WTC11 (cell line): ENCODE results near the gene MEIS2. TPM values are rescaled to one million over a fixed set of nuclear protein-coding genes. Genes with fewer than 3 reads are reported as not detected.

Source experiments
- ATAC-seq: fragments of 200-7000 bp; cut with Tn5 transposase; 2 replicates; pipeline ENCODE4 v1.10.0; 2021; ENCODE audit warnings: mild to moderate bottlenecking, moderate library complexity
- CTCF ChIA-PET: fragments of 300-600 bp; sonication (Branson Sonifier 250); formaldehyde crosslinking; loops from one replicate; lab custom pipeline; 2021; ENCODE audit warnings: antibody characterized with exemption; lab: Charles Lee
- POLR2A ChIA-PET: fragments of 350-600 bp; sonication (Branson Sonifier 250); formaldehyde crosslinking; loops from one replicate; lab custom pipeline; 2021; ENCODE audit warnings: antibody characterized with exemption; lab: Charles Lee
- DNase-seq: peaks from one replicate; pipeline ENCODE4 v3.0.0; 2021; ENCODE audit warnings: low spot score
- H3K27ac Mint-ChIP-seq: 2 replicates; pipeline ENCODE4 v1.8.0; 2021; ENCODE audit warnings: mixed read lengths
- H3K27me3 Mint-ChIP-seq: 2 replicates; pipeline ENCODE4 v1.8.0; 2021; ENCODE audit warnings: low read depth, mild to moderate bottlenecking, moderate library complexity, mixed read lengths
- H3K36me3 Mint-ChIP-seq: 2 replicates; pipeline ENCODE4 v1.8.0; 2021; ENCODE audit warnings: mixed read lengths
- H3K4me1 Mint-ChIP-seq: 2 replicates; pipeline ENCODE4 v1.8.0; 2022; ENCODE audit warnings: mixed read lengths
- H3K4me3 Mint-ChIP-seq: 2 replicates; pipeline ENCODE4 v1.8.0; 2021; ENCODE audit warnings: mild to moderate bottlenecking, moderate library complexity, mixed read lengths
- H3K9me3 Mint-ChIP-seq: 2 replicates; pipeline ENCODE4 v1.8.0; 2021; ENCODE audit warnings: mixed read lengths
- ATF1 ChIP-seq: sonication (generic); formaldehyde crosslinking; IDR thresholded peaks from 2 replicates; pipeline ENCODE4 v1.8.1; 2023; ENCODE audit warnings: mild to moderate bottlenecking, moderate library complexity, missing genetic modification reagents
- CBFB ChIP-seq: sonication (generic); formaldehyde crosslinking; IDR thresholded peaks from 2 replicates; pipeline ENCODE4 v1.8.1; 2022; ENCODE audit warnings: mild to moderate bottlenecking, low read depth, missing genetic modification reagents
- CREB1 ChIP-seq: sonication (generic); formaldehyde crosslinking; IDR thresholded peaks from 2 replicates; pipeline ENCODE4 v1.8.0; 2023; ENCODE audit warnings: mild to moderate bottlenecking, missing genetic modification reagents
- KAT7 ChIP-seq: sonication (generic); formaldehyde crosslinking; IDR thresholded peaks from 2 replicates; pipeline ENCODE4 v1.8.1; 2023; ENCODE audit warnings: missing genetic modification reagents, mild to moderate bottlenecking, borderline replicate concordance
- MYBL2 ChIP-seq: sonication (generic); formaldehyde crosslinking; IDR thresholded peaks from 2 replicates; pipeline ENCODE4 v1.8.1; 2023; ENCODE audit warnings: mild to moderate bottlenecking, moderate library complexity, missing genetic modification reagents
- NFE2L1 ChIP-seq: sonication (generic); formaldehyde crosslinking; IDR thresholded peaks from 2 replicates; pipeline ENCODE4 v1.8.1; 2023; ENCODE audit warnings: missing genetic modification reagents
- NR3C1 ChIP-seq: sonication (generic); formaldehyde crosslinking; conservative IDR thresholded peaks from 2 replicates; pipeline ENCODE4 v1.8.1; 2023; ENCODE audit warnings: low read depth, mild to moderate bottlenecking, missing genetic modification reagents
- RELA ChIP-seq: sonication (generic); formaldehyde crosslinking; IDR thresholded peaks from 2 replicates; pipeline ENCODE4 v1.8.1; 2022; ENCODE audit warnings: missing genetic modification reagents, mild to moderate bottlenecking, borderline replicate concordance
- TCF7 ChIP-seq: sonication (generic); formaldehyde crosslinking; IDR thresholded peaks from 2 replicates; pipeline ENCODE4 v1.8.0; 2022; ENCODE audit warnings: mild to moderate bottlenecking, low read depth, missing genetic modification reagents, moderate library complexity
- ZNF138 ChIP-seq: sonication (generic); formaldehyde crosslinking; conservative IDR thresholded peaks from 2 replicates; pipeline ENCODE4 v1.8.1; 2022; ENCODE audit warnings: mild to moderate bottlenecking, moderate library complexity, missing genetic modification reagents
- ZNF219 ChIP-seq: sonication (generic); formaldehyde crosslinking; IDR thresholded peaks from 2 replicates; pipeline ENCODE4 v1.8.0; 2023; ENCODE audit warnings: missing genetic modification reagents, mild to moderate bottlenecking, borderline replicate concordance
- ZNF396 ChIP-seq: fragments of 250-450 bp; sonication (Bioruptor Pico); IDR thresholded peaks from 2 replicates; pipeline ENCODE4 v1.8.0; 2021; ENCODE audit warnings: mild to moderate bottlenecking, moderate library complexity, borderline replicate concordance
- ZNF416 ChIP-seq: fragments of 250-450 bp; sonication (Bioruptor Pico); IDR thresholded peaks from 2 replicates; pipeline ENCODE4 v1.9.0; 2021; ENCODE audit warnings: mild to moderate bottlenecking, inconsistent platforms
- total RNA-seq: library from RNA; stranded (reverse); gene quantifications from 3 replicates; pipeline ENCODE4 v1.2.3, GENCODE V29; 2021
- TF ChIP-seq, protein P1 (sequence below): sonication (generic); formaldehyde crosslinking; IDR thresholded peaks from 2 replicates; pipeline ENCODE4 v1.8.1; 2022; ENCODE audit warnings: mild to moderate bottlenecking, missing genetic modification reagents, moderate library complexity, borderline replicate concordance
- TF ChIP-seq, protein P2 (sequence below): sonication (generic); formaldehyde crosslinking; IDR thresholded peaks from 2 replicates; pipeline ENCODE4 v1.8.1; 2023; ENCODE audit warnings: mild to moderate bottlenecking, missing genetic modification reagents
- TF ChIP-seq, protein P3 (sequence below): sonication (generic); formaldehyde crosslinking; IDR thresholded peaks from 2 replicates; pipeline ENCODE4 v1.8.0; 2022; ENCODE audit warnings: mild to moderate bottlenecking, missing genetic modification reagents
- TF ChIP-seq, protein P4 (sequence below): sonication (generic); formaldehyde crosslinking; conservative IDR thresholded peaks from 2 replicates; pipeline ENCODE4 v1.8.1; 2023; ENCODE audit warnings: mild to moderate bottlenecking, low read depth, missing genetic modification reagents, moderate library complexity
- TF ChIP-seq, protein P5 (sequence below): sonication (generic); formaldehyde crosslinking; IDR thresholded peaks from 2 replicates; pipeline ENCODE4 v1.8.1; 2022; ENCODE audit warnings: missing genetic modification reagents, borderline replicate concordance

MEIS2 gene
- total RNA-seq, 1 experiment from 2014 or later: 0.57 TPM

DNA sequence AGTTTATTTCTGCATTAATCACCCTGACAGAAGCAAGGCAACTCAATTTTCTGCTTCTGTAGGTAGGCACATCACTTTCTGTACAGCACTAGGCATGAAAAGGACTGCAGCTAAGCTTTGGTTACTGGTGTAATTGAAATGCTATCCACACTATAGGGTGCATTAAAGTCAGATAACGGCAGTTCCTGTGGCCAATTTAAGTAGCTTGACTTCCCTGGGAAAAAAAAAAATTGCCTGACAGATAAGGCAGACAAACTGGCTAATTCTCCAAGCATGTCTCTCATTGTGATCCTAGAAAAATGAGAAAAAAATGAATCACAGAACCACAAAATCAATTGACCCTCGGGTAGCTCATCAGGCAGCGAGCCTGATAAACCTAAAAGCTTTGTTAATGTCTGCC, 151.4 kb downstream of the MEIS2 start:
- no peaks in the 10 kb centered on the region for H3K36me3 Mint-ChIP-seq
- H3K27ac Mint-ChIP-seq: no peak overlapping the region
- no peak for DNase-seq
- TF ChIP-seq, protein P1, sequence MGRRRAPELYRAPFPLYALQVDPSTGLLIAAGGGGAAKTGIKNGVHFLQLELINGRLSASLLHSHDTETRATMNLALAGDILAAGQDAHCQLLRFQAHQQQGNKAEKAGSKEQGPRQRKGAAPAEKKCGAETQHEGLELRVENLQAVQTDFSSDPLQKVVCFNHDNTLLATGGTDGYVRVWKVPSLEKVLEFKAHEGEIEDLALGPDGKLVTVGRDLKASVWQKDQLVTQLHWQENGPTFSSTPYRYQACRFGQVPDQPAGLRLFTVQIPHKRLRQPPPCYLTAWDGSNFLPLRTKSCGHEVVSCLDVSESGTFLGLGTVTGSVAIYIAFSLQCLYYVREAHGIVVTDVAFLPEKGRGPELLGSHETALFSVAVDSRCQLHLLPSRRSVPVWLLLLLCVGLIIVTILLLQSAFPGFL (CRISPR knock-in tag): no peak
- TF ChIP-seq KAT7 (CRISPR knock-in tag) (no peak), CREB1 (no peak), ZNF138 (CRISPR knock-in tag) (no peak), NFE2L1 (CRISPR knock-in tag) (no peak), ZNF219 (CRISPR knock-in tag) (no peak), MYBL2 (CRISPR knock-in tag) (no peak), NR3C1 (CRISPR knock-in tag) (no peak), ZNF416 (CRISPR knock-in tag) (no peak)
- TF ChIP-seq, protein P2, sequence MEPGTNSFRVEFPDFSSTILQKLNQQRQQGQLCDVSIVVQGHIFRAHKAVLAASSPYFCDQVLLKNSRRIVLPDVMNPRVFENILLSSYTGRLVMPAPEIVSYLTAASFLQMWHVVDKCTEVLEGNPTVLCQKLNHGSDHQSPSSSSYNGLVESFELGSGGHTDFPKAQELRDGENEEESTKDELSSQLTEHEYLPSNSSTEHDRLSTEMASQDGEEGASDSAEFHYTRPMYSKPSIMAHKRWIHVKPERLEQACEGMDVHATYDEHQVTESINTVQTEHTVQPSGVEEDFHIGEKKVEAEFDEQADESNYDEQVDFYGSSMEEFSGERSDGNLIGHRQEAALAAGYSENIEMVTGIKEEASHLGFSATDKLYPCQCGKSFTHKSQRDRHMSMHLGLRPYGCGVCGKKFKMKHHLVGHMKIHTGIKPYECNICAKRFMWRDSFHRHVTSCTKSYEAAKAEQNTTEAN (CRISPR knock-in tag): no peak
- TF ChIP-seq, protein P3, sequence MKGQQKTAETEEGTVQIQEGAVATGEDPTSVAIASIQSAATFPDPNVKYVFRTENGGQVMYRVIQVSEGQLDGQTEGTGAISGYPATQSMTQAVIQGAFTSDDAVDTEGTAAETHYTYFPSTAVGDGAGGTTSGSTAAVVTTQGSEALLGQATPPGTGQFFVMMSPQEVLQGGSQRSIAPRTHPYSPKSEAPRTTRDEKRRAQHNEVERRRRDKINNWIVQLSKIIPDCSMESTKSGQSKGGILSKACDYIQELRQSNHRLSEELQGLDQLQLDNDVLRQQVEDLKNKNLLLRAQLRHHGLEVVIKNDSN (CRISPR knock-in tag): no peak
- TF ChIP-seq, protein P4, sequence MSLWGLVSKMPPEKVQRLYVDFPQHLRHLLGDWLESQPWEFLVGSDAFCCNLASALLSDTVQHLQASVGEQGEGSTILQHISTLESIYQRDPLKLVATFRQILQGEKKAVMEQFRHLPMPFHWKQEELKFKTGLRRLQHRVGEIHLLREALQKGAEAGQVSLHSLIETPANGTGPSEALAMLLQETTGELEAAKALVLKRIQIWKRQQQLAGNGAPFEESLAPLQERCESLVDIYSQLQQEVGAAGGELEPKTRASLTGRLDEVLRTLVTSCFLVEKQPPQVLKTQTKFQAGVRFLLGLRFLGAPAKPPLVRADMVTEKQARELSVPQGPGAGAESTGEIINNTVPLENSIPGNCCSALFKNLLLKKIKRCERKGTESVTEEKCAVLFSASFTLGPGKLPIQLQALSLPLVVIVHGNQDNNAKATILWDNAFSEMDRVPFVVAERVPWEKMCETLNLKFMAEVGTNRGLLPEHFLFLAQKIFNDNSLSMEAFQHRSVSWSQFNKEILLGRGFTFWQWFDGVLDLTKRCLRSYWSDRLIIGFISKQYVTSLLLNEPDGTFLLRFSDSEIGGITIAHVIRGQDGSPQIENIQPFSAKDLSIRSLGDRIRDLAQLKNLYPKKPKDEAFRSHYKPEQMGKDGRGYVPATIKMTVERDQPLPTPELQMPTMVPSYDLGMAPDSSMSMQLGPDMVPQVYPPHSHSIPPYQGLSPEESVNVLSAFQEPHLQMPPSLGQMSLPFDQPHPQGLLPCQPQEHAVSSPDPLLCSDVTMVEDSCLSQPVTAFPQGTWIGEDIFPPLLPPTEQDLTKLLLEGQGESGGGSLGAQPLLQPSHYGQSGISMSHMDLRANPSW (CRISPR knock-in tag): no peak
- TF ChIP-seq, protein P5, sequence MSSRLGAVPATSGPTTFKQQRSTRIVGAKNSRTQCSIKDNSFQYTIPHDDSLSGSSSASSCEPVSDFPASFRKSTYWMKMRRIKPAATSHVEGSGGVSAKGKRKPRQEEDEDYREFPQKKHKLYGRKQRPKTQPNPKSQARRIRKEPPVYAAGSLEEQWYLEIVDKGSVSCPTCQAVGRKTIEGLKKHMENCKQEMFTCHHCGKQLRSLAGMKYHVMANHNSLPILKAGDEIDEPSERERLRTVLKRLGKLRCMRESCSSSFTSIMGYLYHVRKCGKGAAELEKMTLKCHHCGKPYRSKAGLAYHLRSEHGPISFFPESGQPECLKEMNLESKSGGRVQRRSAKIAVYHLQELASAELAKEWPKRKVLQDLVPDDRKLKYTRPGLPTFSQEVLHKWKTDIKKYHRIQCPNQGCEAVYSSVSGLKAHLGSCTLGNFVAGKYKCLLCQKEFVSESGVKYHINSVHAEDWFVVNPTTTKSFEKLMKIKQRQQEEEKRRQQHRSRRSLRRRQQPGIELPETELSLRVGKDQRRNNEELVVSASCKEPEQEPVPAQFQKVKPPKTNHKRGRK (CRISPR knock-in tag): no peak
- CTCF ChIA-PET: no interaction called here
- no peak for ATAC-seq
- POLR2A ChIA-PET: no interaction called here
- no peak overlapping the region for H3K4me3 Mint-ChIP-seq
- H3K4me1 Mint-ChIP-seq: peaks cover 13% of the 10 kb centered on the region
- no peaks in the 10 kb centered on the region for H3K9me3 Mint-ChIP-seq
- H3K27me3 Mint-ChIP-seq: no peaks in the 10 kb centered on the region

DNA sequence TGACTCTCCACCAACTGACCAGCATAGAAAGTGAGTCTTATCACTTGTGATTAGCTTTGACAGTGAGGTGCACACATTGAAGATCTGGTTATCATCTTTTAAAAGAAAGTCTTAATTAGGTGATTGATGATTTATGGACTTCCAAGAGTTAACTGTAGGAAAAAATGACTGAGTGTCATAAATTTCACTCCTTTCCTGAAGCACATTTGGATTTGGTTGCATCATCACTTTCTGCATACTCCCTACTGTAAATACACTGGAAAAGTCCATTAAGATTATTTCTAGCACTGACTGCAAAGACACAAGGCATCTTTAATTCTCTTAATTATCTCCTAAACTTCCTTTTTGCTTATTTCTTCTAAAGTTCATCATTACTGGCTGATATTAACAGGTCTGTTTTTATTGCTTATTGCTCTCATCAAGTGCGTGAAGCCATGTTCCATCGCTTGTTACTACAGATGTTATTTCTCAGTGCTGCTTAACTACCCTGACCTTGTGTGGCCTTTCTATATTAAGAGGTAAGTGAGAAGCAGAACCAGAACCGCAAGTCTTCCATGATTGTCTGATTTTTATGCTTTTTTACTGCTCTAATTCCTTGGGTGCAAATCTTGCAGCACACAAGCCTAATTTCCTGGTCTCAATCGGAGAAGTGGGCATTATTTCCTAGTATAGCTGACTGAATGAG, 153.2 kb downstream of the MEIS2 start:
- CTCF ChIA-PET: no interaction called here
- no peak for DNase-seq
- no peak overlapping the region for H3K27ac Mint-ChIP-seq
- TF ChIP-seq ATF1 (CRISPR knock-in tag) (no peak), RELA (no peak), CBFB (CRISPR knock-in tag) (no peak), ZNF396 (CRISPR knock-in tag) (no peak), TCF7 (CRISPR knock-in tag) (no peak)
- peaks cover 24% of the 10 kb centered on the region for H3K4me1 Mint-ChIP-seq
- no peaks in the 10 kb centered on the region for H3K27me3 Mint-ChIP-seq
- POLR2A ChIA-PET: no interaction called here
- H3K36me3 Mint-ChIP-seq: no peaks in the 10 kb centered on the region
- H3K4me3 Mint-ChIP-seq: no peak overlapping the region
- no peaks in the 10 kb centered on the region for H3K9me3 Mint-ChIP-seq
- no peak for ATAC-seq
